Naive B cell (primary cell): ENCODE measurements around the gene PACS1. TPM values are rescaled to one million over a fixed set of nuclear protein-coding genes. Genes with fewer than 3 reads are reported as not detected.

ENCODE experiments used
- ATAC-seq, 2 donors: fragments of 150-1000 bp; cut with Tn5 transposase; 2 replicates each; pipeline ENCODE4 v1.10.0; 2021; ENCODE audit warnings: low read depth in 2 of 2, mild to moderate bottlenecking in 2 of 2, moderate library complexity in 2 of 2
- DNase-seq: peaks from one replicate; pipeline ENCODE4 v3.0.0; 2022
- H3K27ac Mint-ChIP-seq, 6 donors: one replicate each; pipeline ENCODE4 v1.8.0; 2020 to 2022; ENCODE audit warnings: mild to moderate bottlenecking in 6 of 6, mixed read lengths in 6 of 6, moderate library complexity in 5 of 6, inconsistent platforms in 2 of 6
- H3K27me3 Mint-ChIP-seq, 3 donors: one replicate each; pipeline ENCODE4 v1.8.0; 2021 to 2022; ENCODE audit warnings: mixed read lengths in 3 of 3, mild to moderate bottlenecking in 1 of 3
- H3K36me3 Mint-ChIP-seq, 2 donors: one replicate each; pipeline ENCODE4 v1.8.0; 2020 to 2022; ENCODE audit warnings: mixed read lengths in 2 of 2, inconsistent platforms in 1 of 2, mild to moderate bottlenecking in 1 of 2
- H3K4me1 Mint-ChIP-seq, 3 donors: one replicate each; pipeline ENCODE4 v1.8.0; 2020 to 2022; ENCODE audit warnings: mixed read lengths in 3 of 3, inconsistent platforms in 1 of 3, mild to moderate bottlenecking in 1 of 3, moderate library complexity in 1 of 3
- H3K4me3 Mint-ChIP-seq, 8 donors: one replicate each; pipeline ENCODE4 v1.8.0; 2020 to 2022; ENCODE audit warnings: mild to moderate bottlenecking in 8 of 8, mixed read lengths in 8 of 8, moderate library complexity in 8 of 8, inconsistent platforms in 2 of 8
- H3K9me3 Mint-ChIP-seq, 7 donors: one replicate each; pipeline ENCODE4 v1.8.0; 2020 to 2022; ENCODE audit warnings: mixed read lengths in 7 of 7, mild to moderate bottlenecking in 5 of 7, inconsistent platforms in 2 of 7, moderate library complexity in 1 of 7
- polyA plus RNA-seq, 6 donors: library from polyadenylated mRNA; unstranded; fragments of 300-500 nt; fragmentation: Illumina TruSeq; gene quantifications; one replicate each; pipeline ENCODE4 v1.2.3, GENCODE V29; 2021; ENCODE audit warnings: low read depth in 6 of 6

The PACS1 gene
- polyA plus RNA-seq, 6 donors from 2014 or later: 44.3 to 133 (median 57.3) TPM

DNA sequence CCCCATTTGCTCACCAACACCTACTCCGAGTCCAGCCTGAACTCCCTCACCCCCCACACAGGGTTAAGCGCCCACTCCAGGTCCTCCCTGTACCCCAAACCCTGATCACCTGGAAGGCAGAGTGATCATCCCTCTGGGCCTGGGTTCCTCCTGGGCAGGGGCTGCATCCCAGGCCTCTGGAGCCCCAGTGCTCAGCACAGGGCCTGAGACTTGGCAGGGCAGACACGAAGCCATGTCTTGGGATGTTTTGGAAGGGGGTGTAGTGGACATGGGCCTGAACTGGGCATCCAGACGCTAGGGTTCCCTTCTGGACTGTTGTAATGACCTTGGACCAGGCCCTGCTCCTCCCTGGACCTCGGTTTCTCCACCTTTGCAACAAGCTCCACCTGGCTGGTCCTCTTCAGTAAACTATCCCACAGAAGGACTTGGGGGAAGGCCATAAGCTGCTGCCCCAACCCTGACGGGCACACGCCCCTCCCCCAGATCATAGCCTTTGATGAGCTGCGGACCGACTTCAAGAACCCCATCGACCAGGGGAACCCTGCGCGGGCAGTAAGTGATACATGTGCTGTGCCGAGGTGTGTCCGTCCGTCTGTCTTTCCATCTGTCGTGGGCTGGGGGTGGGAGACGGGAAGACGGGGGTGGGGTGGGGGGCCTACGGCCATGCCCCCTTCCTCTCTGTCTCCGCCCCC is 211.8 kb downstream of the PACS1 start:
- ATAC-seq: peak in 1 of 2 donors; percentile 18
- no peaks in the 10 kb centered on the region for H3K36me3 Mint-ChIP-seq
- DNase-seq: no peak
- H3K4me3 Mint-ChIP-seq: peak overlapping the region; percentile 8 to 87 (median 54)
- H3K27ac Mint-ChIP-seq: peak overlapping the region; percentile 88 to 98 (median 96)
- peaks cover 46 to 53% (median 51%) of the 10 kb centered on the region in 3 donors for H3K4me1 Mint-ChIP-seq
- H3K9me3 Mint-ChIP-seq: no peaks in the 10 kb centered on the region
- peaks cover 0 to 17% (median 11%) of the 10 kb centered on the region in 3 donors for H3K27me3 Mint-ChIP-seq

DNA sequence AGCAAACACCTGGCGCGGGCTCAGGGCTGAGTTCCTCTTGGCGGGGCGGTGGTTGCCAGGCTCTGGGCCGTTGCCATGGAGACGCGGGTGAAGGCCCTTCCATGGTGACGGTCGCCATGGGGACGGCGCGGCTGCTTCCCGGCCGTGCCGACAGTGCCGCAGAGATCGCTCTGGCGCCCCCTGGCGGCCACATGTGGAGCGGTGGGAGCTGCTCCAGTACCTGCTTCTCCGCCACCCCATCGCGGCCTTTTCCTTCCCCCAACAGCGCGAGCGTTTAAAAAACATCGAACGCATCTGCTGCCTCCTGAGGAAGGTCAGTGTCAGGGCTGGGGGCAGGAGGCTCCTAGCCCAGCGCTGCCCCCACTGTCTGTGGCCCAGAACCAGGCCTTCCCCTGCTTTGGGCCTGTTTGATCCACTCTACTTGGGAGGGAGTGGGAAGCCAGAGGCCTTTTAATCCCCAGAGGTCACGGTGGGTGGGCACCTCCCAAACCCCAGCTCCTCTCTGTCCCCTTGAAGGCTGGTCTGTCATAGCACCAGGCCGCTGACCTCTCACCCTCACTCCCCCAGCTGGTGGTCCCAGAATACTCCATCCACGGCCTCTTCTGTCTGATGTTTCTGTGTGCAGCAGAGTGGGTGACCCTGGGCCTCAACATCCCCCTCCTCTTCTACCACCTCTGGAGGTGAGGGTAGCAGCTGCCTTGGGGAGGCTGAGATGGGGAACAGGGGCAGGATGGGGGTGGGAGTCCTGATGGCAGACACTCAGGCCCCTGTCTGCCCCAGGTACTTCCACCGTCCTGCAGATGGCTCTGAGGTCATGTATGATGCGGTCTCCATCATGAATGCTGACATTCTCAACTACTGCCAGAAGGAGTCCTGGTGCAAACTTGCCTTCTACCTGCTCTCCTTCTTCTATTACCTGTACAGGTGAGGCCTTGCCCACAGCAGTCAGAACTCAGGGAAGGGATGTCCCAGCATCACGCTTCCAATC is 212.7 kb downstream of the PACS1 start:
- H3K36me3 Mint-ChIP-seq: no peaks in the 10 kb centered on the region
- no peaks in the 10 kb centered on the region for H3K9me3 Mint-ChIP-seq
- H3K27me3 Mint-ChIP-seq: peaks cover 0 to 17% (median 11%) of the 10 kb centered on the region in 3 donors
- H3K4me1 Mint-ChIP-seq: peaks cover 47 to 53% (median 51%) of the 10 kb centered on the region in 3 donors
- ATAC-seq (peak; percentile 90 to 93), DNase-seq (peak; percentile 100)
- H3K27ac Mint-ChIP-seq: peak overlapping the region; percentile 88 to 98 (median 96)
- peak overlapping the region; percentile 8 to 87 (median 54) for H3K4me3 Mint-ChIP-seq

- Mint-ChIP-seq H3K4me1 (peaks cover 49 to 57% (median 51%) of the 10 kb centered on the region in 3 donors), H3K27me3 (peaks cover 0 to 17% (median 11%) of the 10 kb centered on the region in 3 donors), H3K9me3 (no peaks in the 10 kb centered on the region), H3K4me3 (peak overlapping the region in 1 of 8 donors; percentile 89), H3K36me3 (no peaks in the 10 kb centered on the region), H3K27ac (peak overlapping the region in 4 of 6 donors; percentile 85 to 98 (median 93))
- no peak for DNase-seq
- no peak for ATAC-seq
These were observed 213.5 kb downstream of the PACS1 start for GRCh38 chr11:66283461-66284105.

GRCh38 chr11:66284526-66285078 is 214.5 kb downstream of the PACS1 start:
- H3K4me3 Mint-ChIP-seq: peak overlapping the region in 1 of 8 donors; percentile 89
- no peak for DNase-seq
- H3K27ac Mint-ChIP-seq: peak overlapping the region in 3 of 6 donors; percentile 20 to 74 (median 47)
- no peak for ATAC-seq
- H3K4me1 Mint-ChIP-seq: peaks cover 46 to 56% (median 48%) of the 10 kb centered on the region in 3 donors
- H3K9me3 Mint-ChIP-seq: no peaks in the 10 kb centered on the region
- no peaks in the 10 kb centered on the region for H3K36me3 Mint-ChIP-seq
- peaks cover 4 to 10% (median 5%) of the 10 kb centered on the region in 3 donors for H3K27me3 Mint-ChIP-seq

DNA sequence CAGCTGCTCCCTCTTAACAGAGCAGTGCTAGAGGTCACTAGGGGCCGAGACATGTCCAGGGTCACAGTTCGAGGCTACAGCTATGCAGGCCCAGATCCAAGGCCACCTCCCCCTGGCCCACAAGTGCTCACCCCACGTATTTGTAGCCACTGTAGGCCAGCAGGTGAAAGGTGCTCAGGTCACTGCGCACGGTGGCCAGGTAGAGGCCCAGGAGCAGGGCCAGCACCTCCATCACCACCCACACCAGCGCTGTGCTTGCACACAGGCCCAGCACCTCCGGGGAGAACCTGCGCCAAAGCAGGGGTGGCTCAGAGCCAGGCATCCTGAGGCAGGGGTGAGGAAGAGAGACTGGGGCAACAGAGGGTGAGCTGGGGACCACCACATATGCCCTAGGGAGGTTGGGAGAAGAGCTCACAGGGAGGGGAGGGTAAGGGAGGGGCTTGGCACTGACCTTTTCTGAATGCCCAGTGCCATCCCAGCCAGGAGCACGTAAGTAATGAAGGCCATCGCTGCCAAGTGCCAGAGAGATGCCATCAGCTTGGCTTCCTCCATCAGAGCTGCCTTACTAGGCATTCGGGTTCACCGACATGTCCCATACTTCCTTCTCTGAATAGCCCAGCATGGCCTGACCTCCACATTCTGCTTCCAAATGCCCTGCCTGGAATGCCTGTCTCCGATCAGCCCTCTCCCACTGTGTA is 215.3 kb downstream of the PACS1 start:
- ATAC-seq (no peak), DNase-seq (no peak)
- Mint-ChIP-seq H3K27ac (peak overlapping the region in 1 of 6 donors; percentile 74), H3K4me3 (peak overlapping the region in 4 of 8 donors; percentile 26 to 89 (median 44)), H3K9me3 (no peaks in the 10 kb centered on the region), H3K36me3 (no peaks in the 10 kb centered on the region), H3K4me1 (peaks cover 51 to 62% (median 53%) of the 10 kb centered on the region in 3 donors), H3K27me3 (peaks cover 0 to 7% (median 6%) of the 10 kb centered on the region in 3 donors)

- Mint-ChIP-seq H3K4me3 (peak overlapping the region in 5 of 8 donors; percentile 8 to 89 (median 45)), H3K27me3 (peaks cover 0 to 10% (median 6%) of the 10 kb centered on the region in 3 donors), H3K9me3 (no peaks in the 10 kb centered on the region), H3K4me1 (peaks cover 43 to 62% (median 48%) of the 10 kb centered on the region in 3 donors), H3K27ac (peak overlapping the region in 1 of 6 donors; percentile 39), H3K36me3 (no peaks in the 10 kb centered on the region)
- ATAC-seq: no peak
- no peak for DNase-seq
These were observed 216.6 kb downstream of the PACS1 start for GRCh38 chr11:66286699-66287098.

DNA sequence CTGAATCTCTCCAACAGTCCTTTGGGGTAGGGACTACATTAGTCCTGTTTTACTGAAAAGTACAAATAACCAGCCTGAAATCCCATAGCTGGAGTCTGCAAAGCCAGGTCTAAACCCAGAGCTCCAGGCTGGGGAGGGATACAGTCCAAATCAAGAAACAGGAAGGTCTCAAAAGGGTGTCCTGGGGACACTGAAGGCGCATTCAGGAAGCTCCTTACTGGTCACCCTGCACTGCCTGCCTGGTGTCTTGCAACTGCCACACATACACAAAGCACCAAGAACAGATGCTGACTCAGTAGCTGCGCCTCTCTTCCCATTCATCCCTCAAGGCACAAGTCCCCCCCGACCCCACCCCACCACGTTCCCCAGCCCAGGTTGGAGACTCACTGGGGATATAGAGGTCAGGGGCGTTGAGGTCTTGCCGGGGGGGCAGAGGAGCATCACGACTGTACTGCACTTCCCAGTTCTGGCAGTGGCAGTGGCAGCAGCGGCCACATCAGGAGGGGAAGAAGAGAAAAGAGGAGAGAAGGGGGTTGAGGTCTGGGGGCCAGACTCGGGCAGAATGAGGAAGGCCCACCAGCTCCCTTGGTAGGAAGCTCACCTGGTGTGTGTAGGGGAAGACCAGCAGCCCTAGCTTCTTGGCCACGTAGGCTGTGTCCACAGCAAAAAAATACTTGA is 217.3 kb downstream of the PACS1 start:
- ATAC-seq: no peak
- DNase-seq: no peak
- Mint-ChIP-seq H3K4me1 (peaks cover 38 to 56% (median 42%) of the 10 kb centered on the region in 3 donors), H3K27me3 (peaks cover 2 to 10% (median 8%) of the 10 kb centered on the region in 3 donors), H3K36me3 (no peaks in the 10 kb centered on the region), H3K4me3 (peak overlapping the region; percentile 57 to 97 (median 82)), H3K9me3 (no peaks in the 10 kb centered on the region), H3K27ac (peak overlapping the region in 3 of 6 donors; percentile 60 to 89 (median 84))

DNA sequence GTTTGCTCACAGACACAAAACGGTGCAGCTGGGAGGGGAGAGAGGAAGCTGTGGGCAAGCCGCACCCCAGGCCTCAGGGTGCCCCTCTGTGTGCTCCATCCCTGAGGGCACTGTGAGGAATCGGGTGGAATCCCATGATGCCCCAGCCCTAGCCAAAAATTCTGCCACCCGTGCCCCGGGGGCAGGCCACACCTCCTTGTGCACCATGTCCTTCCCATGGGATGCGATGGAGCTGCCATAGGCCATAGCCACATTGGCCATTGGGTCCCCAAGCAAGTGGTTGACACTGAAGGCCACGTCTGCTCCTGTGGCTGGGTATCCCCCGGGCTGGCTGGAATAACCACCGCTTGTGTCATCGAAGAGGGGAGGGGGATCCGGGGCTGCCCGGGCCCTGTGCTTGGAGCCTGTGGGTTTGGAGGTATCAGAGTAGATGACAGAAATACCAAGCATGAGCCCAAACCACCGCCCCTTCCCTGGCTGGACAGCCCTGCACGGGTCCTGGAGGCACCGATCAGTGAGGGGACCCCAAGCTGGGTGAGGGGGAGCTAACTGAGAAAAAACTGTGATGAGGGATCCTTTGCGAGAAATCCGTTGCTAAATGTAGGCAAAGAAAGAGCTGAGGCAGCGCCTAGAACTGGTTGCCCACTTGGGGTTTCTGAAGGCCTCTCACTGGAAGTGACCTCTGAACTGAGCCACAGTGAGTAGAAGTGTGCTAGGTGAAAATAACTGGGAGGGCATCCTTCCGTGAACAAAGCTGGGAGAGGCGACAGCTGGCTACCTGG is 218.0 kb downstream of the PACS1 start:
- DNase-seq (no peak), ATAC-seq (no peak)
- H3K27me3 Mint-ChIP-seq: peaks cover 9 to 16% (median 15%) of the 10 kb centered on the region in 3 donors
- H3K36me3 Mint-ChIP-seq: no peaks in the 10 kb centered on the region
- H3K9me3 Mint-ChIP-seq: no peaks in the 10 kb centered on the region
- peaks cover 36 to 54% (median 43%) of the 10 kb centered on the region in 3 donors for H3K4me1 Mint-ChIP-seq
- H3K27ac Mint-ChIP-seq: peak overlapping the region in 5 of 6 donors; percentile 70 to 96 (median 84)
- peak overlapping the region; percentile 84 to 98 (median 92) for H3K4me3 Mint-ChIP-seq

DNA sequence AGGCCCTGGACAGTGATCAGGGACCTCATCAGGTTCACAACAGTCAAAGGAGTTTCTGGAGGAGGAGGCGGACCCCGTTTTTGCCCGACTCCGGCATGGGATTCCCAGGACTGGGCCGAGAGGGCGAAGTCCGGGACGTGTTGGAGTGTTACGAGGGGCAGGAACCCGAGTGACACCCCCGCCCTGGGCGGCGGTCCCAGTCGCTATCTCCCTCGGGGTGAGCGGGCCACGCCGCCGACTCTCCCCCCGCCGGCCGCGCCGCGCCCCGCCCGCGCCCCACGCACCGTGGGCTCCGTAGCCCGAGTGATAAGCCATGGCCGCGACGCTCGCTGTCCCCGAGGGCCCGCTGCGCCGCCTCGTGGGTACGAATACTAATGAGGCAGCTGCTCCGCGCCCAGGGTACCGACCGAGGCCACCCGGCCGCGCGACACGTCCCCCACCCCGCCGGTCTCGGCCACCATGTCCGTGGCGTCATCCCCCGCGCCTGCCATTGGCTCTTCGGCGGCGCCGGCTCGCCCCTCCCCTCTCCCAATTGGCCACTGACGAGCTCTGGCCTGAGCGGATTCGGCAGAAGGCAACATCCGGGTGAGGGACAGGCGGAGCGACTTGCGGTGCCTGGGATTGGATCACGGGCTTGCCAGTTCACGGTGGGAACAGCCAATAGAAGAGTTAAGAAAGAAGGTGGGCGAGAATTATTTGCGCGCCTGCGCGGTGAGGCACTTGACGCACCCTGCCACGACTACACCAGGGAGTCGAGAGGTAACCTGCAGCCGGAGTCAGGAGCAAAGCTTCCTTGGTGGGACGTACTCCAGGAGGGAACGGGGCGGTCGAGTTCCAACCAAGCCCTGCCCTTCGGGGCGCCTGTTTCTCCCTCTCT is 218.8 kb downstream of the PACS1 start, which contains the start of gene YIF1A:
TSS of gene YIF1A (minus strand) at position 473 of the 877 bp plus-strand sequence. CDS start at position 315, 158 bp downstream.
- peaks cover 39 to 51% (median 40%) of the 10 kb centered on the region in 3 donors for H3K4me1 Mint-ChIP-seq
- H3K36me3 Mint-ChIP-seq: no peaks in the 10 kb centered on the region
- H3K9me3 Mint-ChIP-seq: no peaks in the 10 kb centered on the region
- ATAC-seq: peak; percentile 88 to 91
- peak; percentile 99 for DNase-seq
- H3K27ac Mint-ChIP-seq: peak within 1 kb of the TSS; percentile 84 to 98 (median 95)
- H3K27me3 Mint-ChIP-seq: peaks cover 18 to 23% (median 23%) of the 10 kb centered on the region in 3 donors
- H3K4me3 Mint-ChIP-seq: peak within 1 kb of the TSS; percentile 84 to 98 (median 94)

DNA sequence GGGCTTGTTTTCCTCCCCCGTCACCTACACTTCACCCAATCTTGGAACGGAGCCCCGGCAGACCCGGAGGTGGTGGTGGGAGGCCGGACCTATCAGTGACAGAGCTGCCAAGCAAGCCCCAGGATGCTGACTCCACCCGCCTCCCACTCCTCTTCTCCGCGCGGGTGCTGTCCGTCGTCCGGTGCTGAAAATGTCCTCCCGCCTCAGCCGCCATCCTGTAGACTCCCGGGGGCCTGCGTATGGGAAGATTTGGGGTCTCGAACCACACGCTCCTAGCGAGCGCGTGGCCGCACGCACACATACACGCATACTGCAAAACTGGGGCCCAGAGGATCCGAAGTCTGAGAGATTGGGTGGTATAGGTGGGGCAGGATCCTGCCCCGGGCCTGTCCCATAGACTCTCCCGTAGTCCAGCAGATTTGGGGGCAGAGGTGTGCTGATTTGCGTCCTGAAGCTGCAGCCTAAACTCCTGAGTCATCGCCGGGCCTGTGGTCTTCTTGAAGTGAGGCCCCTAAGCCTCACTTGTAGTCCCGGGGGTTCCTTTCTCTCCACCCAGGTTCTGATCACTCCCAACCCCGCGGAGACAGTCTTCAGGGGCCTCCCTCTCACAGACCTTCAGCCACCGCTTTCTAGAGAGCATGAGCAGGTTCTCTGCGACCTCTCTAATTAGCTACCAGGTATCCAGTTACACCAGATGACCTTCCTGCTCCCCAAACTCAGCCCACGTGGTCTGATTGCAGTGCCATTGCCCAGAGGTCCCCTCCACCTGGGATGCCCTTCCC is 219.7 kb downstream of the PACS1 start:
- H3K27ac Mint-ChIP-seq: peak overlapping the region; percentile 46 to 98 (median 95)
- ATAC-seq (peak; percentile 29 to 43), DNase-seq (no peak)
- H3K9me3 Mint-ChIP-seq: no peaks in the 10 kb centered on the region
- H3K4me1 Mint-ChIP-seq: peaks cover 36 to 45% (median 39%) of the 10 kb centered on the region in 3 donors
- peak overlapping the region; percentile 84 to 98 (median 94) for H3K4me3 Mint-ChIP-seq
- no peaks in the 10 kb centered on the region for H3K36me3 Mint-ChIP-seq
- peaks cover 18 to 29% (median 23%) of the 10 kb centered on the region in 3 donors for H3K27me3 Mint-ChIP-seq
